Neural cell (in vitro differentiated cells): ENCODE results near the gene IDUA. TPM values are rescaled to one million over a fixed set of nuclear protein-coding genes. Genes with fewer than 3 reads are reported as not detected.

Experiments
- H2AFZ ChIP-seq: fragments of 200-600, 300-800 bp; sonication (generic), shearing (Covaris generic); 2 replicates; pipeline ENCODE4 v1.6.0; 2014; ENCODE audit warnings: low read depth, mild to moderate bottlenecking, antibody characterized with exemption, low read length, moderate library complexity
- H3F3A ChIP-seq: fragments of 200-600 bp; shearing (Covaris generic); 2 replicates; pipeline ENCODE4 v1.6.1; 2016; ENCODE audit warnings: mild to moderate bottlenecking, moderate library complexity, mixed read lengths, antibody characterized with exemption, low read length; ENCODE audit not compliant: insufficient read depth, poor library complexity, severe bottlenecking
- H3K27ac ChIP-seq: fragments of 200-600, 300-800 bp; sonication (generic), shearing (Covaris generic); 2 replicates; pipeline ENCODE4 v1.5.1; 2014; ENCODE audit warnings: mild to moderate bottlenecking, low read length, moderate library complexity
- H3K27me3 ChIP-seq: fragments of 300-800, 200-600 bp; sonication (generic), shearing (Covaris generic); 2 replicates; pipeline ENCODE4 v1.6.0; 2014; ENCODE audit warnings: mild to moderate bottlenecking, low read depth, low read length, moderate library complexity; ENCODE audit not compliant: insufficient read depth
- H3K36me3 ChIP-seq: fragments of 300-800, 200-600 bp; sonication (generic), shearing (Covaris generic); 2 replicates; pipeline ENCODE4 v1.5.1; 2014; ENCODE audit warnings: mild to moderate bottlenecking, antibody characterized with exemption, low read length, moderate library complexity; ENCODE audit not compliant: insufficient read depth
- H3K4me2 ChIP-seq: fragments of 300-800, 200-600 bp; sonication (generic), shearing (Covaris generic); 2 replicates; pipeline ENCODE4 v1.6.0; 2014; ENCODE audit warnings: mild to moderate bottlenecking, low read length
- H3K4me3 ChIP-seq: fragments of 300-800, 200-600 bp; sonication (generic), shearing (Covaris generic); 2 replicates; pipeline ENCODE4 v1.5.1; 2014; ENCODE audit warnings: mild to moderate bottlenecking, low read length, moderate library complexity
- H3K79me2 ChIP-seq: fragments of 200-600 bp; shearing (Covaris generic); replicated peaks from 2 replicates; pipeline ENCODE4 v1.6.0; 2014; ENCODE audit warnings: mild to moderate bottlenecking, low read length, moderate library complexity; ENCODE audit not compliant: insufficient read depth
- H3K9ac ChIP-seq: fragments of 300-800, 200-600 bp; sonication (generic), shearing (Covaris generic); 2 replicates; pipeline ENCODE4 v1.6.1; 2016; ENCODE audit warnings: mild to moderate bottlenecking, low read length, mixed read lengths
- H3K9me2 ChIP-seq: fragments of 200-600 bp; shearing (Covaris generic); 2 replicates; pipeline ENCODE4 v1.6.1; 2016; ENCODE audit warnings: mild to moderate bottlenecking, low read length, mixed read lengths; ENCODE audit not compliant: insufficient read depth
- H3K9me3 ChIP-seq: fragments of 200-600, 300-800 bp; sonication (generic), shearing (Covaris generic); 2 replicates; pipeline ENCODE4 v1.6.1; 2016; ENCODE audit warnings: mild to moderate bottlenecking, mixed run types, low read length, moderate library complexity, mixed read lengths
- H4K20me1 ChIP-seq: fragments of 200-600 bp; shearing (Covaris generic); 2 replicates; pipeline ENCODE4 v1.6.1; 2016; ENCODE audit warnings: mild to moderate bottlenecking, mixed run types; ENCODE audit not compliant: insufficient read depth
- CTCF ChIP-seq: fragments of 450-650 bp; IDR thresholded peaks from 2 replicates; pipeline ENCODE4 v1.5.1; 2014; ENCODE audit warnings: antibody characterized with exemption, mild to moderate bottlenecking, moderate library complexity; ENCODE audit not compliant: poor library complexity, severe bottlenecking
- EP300 ChIP-seq: fragments of 450-650 bp; conservative IDR thresholded peaks from 2 replicates; pipeline ENCODE4 v1.6.1; 2014; ENCODE audit warnings: antibody characterized with exemption, mild to moderate bottlenecking, moderate library complexity; ENCODE audit not compliant: poor library complexity, severe bottlenecking
- EZH2 ChIP-seq: fragments of 200-600, 300-800 bp; shearing (Covaris generic), sonication (generic); IDR thresholded peaks from 2 replicates; pipeline ENCODE4 v1.6.1; 2014; ENCODE audit warnings: antibody characterized with exemption, low read length, borderline replicate concordance, mild to moderate bottlenecking; ENCODE audit not compliant: insufficient read depth, poor library complexity, severe bottlenecking
- MXI1 ChIP-seq: fragments of 450-650 bp; conservative IDR thresholded peaks from 2 replicates; pipeline ENCODE4 v1.6.1; 2014; ENCODE audit warnings: antibody characterized with exemption, mild to moderate bottlenecking; ENCODE audit not compliant: poor library complexity, severe bottlenecking
- POLR2AphosphoS5 ChIP-seq: IDR thresholded peaks from 2 replicates; pipeline ENCODE4 v1.6.1; 2012
- RAD21 ChIP-seq: fragments of 450-650 bp; conservative IDR thresholded peaks from 2 replicates; pipeline ENCODE4 v1.6.1; 2014; ENCODE audit warnings: antibody characterized with exemption, mild to moderate bottlenecking, moderate library complexity
- REST ChIP-seq: IDR thresholded peaks from 2 replicates; pipeline ENCODE4 v1.6.1; 2012; ENCODE audit warnings: borderline replicate concordance
- SMC3 ChIP-seq: fragments of 450-650 bp; conservative IDR thresholded peaks from 2 replicates; pipeline ENCODE4 v1.6.1; 2014; ENCODE audit warnings: antibody characterized with exemption, mild to moderate bottlenecking, moderate library complexity; ENCODE audit not compliant: poor library complexity
- TAF1 ChIP-seq: IDR thresholded peaks from 2 replicates; pipeline ENCODE4 v1.6.1; 2012; ENCODE audit warnings: low read depth
- polyA plus RNA-seq: library from polyadenylated mRNA; depleted of rRNA; stranded (reverse); fragments of >200 nt; gene quantifications from 2 replicates; pipeline ENCODE4 v1.2.3, GENCODE V29; 2014

The IDUA gene
- polyA plus RNA-seq, 1 donor from 2014 or later = 12.7 TPM

- no peak overlapping the region for H3K9ac ChIP-seq
- no peak overlapping the region for H2AFZ ChIP-seq
- H3K4me3 ChIP-seq = no peak overlapping the region
- H3K79me2 ChIP-seq = no peaks in the 10 kb centered on the region
- no peaks in the 10 kb centered on the region for H3K9me3 ChIP-seq
- H3K9me2 ChIP-seq = no peaks in the 10 kb centered on the region
- H3K36me3 ChIP-seq = no peaks in the 10 kb centered on the region
- no peaks in the 10 kb centered on the region for H3F3A ChIP-seq
- H3K27me3 ChIP-seq = no peaks in the 10 kb centered on the region
- H4K20me1 ChIP-seq = no peaks in the 10 kb centered on the region
- H3K27ac ChIP-seq = no peak overlapping the region
- no peak for TF ChIP-seq MXI1
- no peak for TF ChIP-seq POLR2AphosphoS5
- no peak for TF ChIP-seq EZH2
- TF ChIP-seq TAF1 = no peak
- no peak for TF ChIP-seq EP300
- no peak for TF ChIP-seq CTCF
- no peak for TF ChIP-seq SMC3
- TF ChIP-seq RAD21 = no peak
- TF ChIP-seq REST = no peak
- no peak overlapping the region for H3K4me2 ChIP-seq
Measured at GRCh38 chr4:982814-983213, 4.0 kb upstream of the IDUA start.

- H3K27me3 ChIP-seq = no peaks in the 10 kb centered on the region
- no peak overlapping the region for H2AFZ ChIP-seq
- no peaks in the 10 kb centered on the region for H3F3A ChIP-seq
- H3K79me2 ChIP-seq = no peaks in the 10 kb centered on the region
- H3K9ac ChIP-seq = no peak overlapping the region
- H4K20me1 ChIP-seq = no peaks in the 10 kb centered on the region
- H3K9me3 ChIP-seq = no peaks in the 10 kb centered on the region
- TF ChIP-seq REST (no peak), SMC3 (no peak), TAF1 (no peak), MXI1 (no peak)
- H3K27ac ChIP-seq = no peak overlapping the region
- H3K4me2 ChIP-seq = no peak overlapping the region
- no peaks in the 10 kb centered on the region for H3K36me3 ChIP-seq
- H3K4me3 ChIP-seq = no peak overlapping the region
- no peaks in the 10 kb centered on the region for H3K9me2 ChIP-seq
Measured at GRCh38 chr4:984336-985054, 2.3 kb upstream of the IDUA start.
